Tibial nerve (tissue), 4 donors: Measurements from ENCODE around the gene CAMTA1.

Experiments
- CTCF ChIP-seq, 5 experiments: fragments of 200-600 bp in 3 of 5; fragments of 450-650 bp in 2 of 5; sonication (generic) in 3 of 5; IDR thresholded peaks; one replicate each; pipeline ENCODE4 v1.5.1; 2016 to 2019; ENCODE audit warnings: antibody characterized with exemption in 5 of 5, mild to moderate bottlenecking in 3 of 5, moderate library complexity in 2 of 5
- EP300 ChIP-seq, 2 donors: sonication (generic); formaldehyde crosslinking; IDR thresholded peaks; one replicate each; pipeline ENCODE4 v1.6.1; 2017; ENCODE audit warnings: antibody characterized with exemption in 2 of 2, mild to moderate bottlenecking in 1 of 2
- POLR2A ChIP-seq, 2 donors: fragments of 450-650 bp; IDR thresholded peaks; one replicate each; pipeline ENCODE4 v1.6.1; 2017; ENCODE audit warnings: antibody characterized with exemption in 2 of 2, mild to moderate bottlenecking in 2 of 2, moderate library complexity in 2 of 2

GRCh38 chr1:7663451-7664146, 878.3 kb downstream of the CAMTA1 start:
- TF ChIP-seq CTCF (IDR thresholded peaks at IDR 0.05) = no peak
- TF ChIP-seq EP300 (IDR thresholded peaks at IDR 0.05) = no peak
- no peak for TF ChIP-seq POLR2A (IDR thresholded peaks at IDR 0.05)
